Measurements from ENCODE around the gene TGFBR1.

TGFBR1 gene

GRCh38 chr9:99172124-99173091 is 67.5 kb downstream of the TGFBR1 start:
- peak; percentile 68 for DNase-seq

GRCh38 chr9:99173570-99174504 is 68.9 kb downstream of the TGFBR1 start:
- DNase-seq, result no peak

- peak; percentile 38 for DNase-seq
Observed at GRCh38 chr9:99176527-99177013, 71.7 kb downstream of the TGFBR1 start.

GRCh38 chr9:99177576-99178366 is 72.9 kb downstream of the TGFBR1 start:
- DNase-seq, result no peak

GRCh38 chr9:99178912-99179872 is 74.3 kb downstream of the TGFBR1 start:
- no peak for DNase-seq

- no peak for DNase-seq
Observed at GRCh38 chr9:99180199-99180598, 75.3 kb downstream of the TGFBR1 start.

- DNase-seq, result no peak
Observed at GRCh38 chr9:99180662-99181061, 75.7 kb downstream of the TGFBR1 start.

- no peak for DNase-seq
Observed at GRCh38 chr9:99181206-99181605, 76.3 kb downstream of the TGFBR1 start.

GRCh38 chr9:99181621-99182020 is 76.7 kb downstream of the TGFBR1 start:
- peak; percentile 40 for DNase-seq

- no peak for DNase-seq
Observed at GRCh38 chr9:99182356-99182755, 77.4 kb downstream of the TGFBR1 start.

GRCh38 chr9:99183616-99184015 is 78.7 kb downstream of the TGFBR1 start:
- no peak for DNase-seq

- DNase-seq, result no peak
Observed at GRCh38 chr9:99184110-99184474, 79.2 kb downstream of the TGFBR1 start.

- peak; percentile 82 for DNase-seq
Observed at GRCh38 chr9:99184475-99185347, 79.8 kb downstream of the TGFBR1 start.

- no peak for DNase-seq
Observed at GRCh38 chr9:99185348-99185632, 80.4 kb downstream of the TGFBR1 start.

- no peak for DNase-seq
Observed at GRCh38 chr9:99185934-99186333, 81.0 kb downstream of the TGFBR1 start.

- no peak for DNase-seq
Observed at GRCh38 chr9:99187311-99187710, 82.4 kb downstream of the TGFBR1 start.

- no peak for DNase-seq
Observed at GRCh38 chr9:99189186-99189585, 84.3 kb downstream of the TGFBR1 start.

GRCh38 chr9:99189887-99190596 is 85.1 kb downstream of the TGFBR1 start:
- DNase-seq, result no peak

GRCh38 chr9:99190597-99191283 is 85.8 kb downstream of the TGFBR1 start:
- no peak for DNase-seq

Data from kidney glomerular epithelial cell (primary cell).